ENCODE data around the gene NFKB1.

NFKB1 gene

DNA sequence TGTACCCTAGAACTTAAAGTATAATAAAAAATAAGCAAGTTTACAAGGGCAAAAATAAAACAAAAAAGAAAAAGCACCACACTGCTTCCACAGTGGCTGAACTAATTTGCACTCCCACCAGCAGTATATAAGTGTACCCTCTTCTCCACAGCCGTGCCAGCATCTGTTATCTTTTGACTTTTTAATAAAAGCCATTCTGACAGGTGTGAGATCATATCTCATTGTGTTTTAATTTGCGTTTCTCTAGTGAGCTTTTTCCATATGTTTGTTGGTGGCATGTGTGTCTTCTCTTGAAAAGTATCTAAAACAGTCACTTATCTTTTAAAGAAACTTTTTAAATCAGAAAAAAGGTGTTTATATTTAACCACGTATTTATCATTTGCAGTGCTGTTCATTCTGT, 71.3 kb downstream of the NFKB1 start:
- DNase-seq: no peak

DNA sequence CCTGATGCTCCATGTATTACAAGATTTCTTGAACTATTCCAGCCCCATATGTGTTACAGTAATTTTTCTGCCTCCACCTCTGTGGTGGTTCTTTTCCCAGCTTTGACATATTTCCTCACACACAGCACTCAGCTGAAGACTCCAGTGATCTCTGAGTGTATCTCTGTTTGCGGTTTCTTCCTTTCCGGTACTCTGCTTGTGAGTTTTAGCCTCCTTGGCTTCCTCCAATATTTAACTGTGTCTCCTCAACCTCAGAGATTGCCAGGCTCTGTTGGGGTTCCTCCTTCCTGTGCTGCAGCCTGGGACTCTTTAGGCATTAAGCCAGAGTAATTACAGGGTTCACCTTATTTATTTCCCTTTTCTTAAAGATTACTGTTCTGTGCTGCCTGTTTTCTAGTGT, 73.2 kb downstream of the NFKB1 start:
- no peak for DNase-seq

DNA sequence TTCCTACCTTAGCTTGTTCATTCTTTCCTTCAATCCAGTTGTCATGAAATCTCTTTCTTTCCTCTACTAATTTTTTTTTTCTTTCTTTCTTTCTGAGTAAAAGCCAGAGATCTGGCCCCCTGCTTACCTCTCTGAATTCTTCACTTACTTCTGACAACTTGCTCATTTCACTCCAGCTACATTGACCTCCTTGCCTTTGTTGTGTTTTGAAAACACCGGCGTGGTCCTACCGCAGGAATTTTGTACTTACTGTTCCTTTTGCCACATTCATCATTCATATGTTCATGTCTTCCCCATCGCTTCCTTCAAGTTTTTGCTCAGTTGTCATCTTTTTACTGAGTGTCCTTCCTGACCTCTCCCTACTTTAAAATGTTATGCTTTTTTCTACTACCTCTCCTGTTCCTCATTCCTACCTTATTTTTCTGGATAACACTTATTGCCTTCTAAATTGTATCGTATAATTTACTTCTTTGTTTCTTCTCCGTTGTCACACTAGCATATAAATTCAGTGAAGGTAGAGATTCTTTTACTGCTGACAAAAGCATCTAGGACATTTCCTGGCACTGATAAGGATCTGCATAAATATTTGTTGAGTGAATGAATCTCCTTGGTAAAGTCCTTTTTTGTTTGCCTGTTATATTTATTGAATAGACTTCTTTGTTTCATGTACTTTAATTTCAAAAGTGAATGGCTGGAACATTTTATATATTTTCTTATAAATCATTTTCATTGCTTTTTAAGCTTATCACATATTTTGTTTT, 74.4 kb downstream of the NFKB1 start:
- DNase-seq: no peak

DNA sequence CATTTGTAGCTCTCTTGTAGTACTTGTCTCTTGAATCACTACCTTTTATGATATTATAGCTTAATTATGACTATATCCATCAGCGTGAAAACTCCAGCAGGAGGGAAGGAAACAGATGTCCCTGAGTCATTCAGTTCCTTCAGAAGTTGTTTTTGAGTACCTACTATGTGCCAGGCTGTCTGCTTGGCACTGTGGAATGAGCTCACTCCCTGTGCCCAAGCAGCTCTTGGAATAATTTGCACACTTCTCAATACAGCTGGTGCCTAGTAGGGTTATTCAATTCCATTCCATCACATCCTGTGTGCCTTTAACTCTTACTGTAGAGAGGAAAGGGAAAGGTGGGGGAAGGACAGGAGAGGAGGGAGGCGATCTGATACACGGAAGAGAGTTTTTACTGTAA, 77.1 kb downstream of the NFKB1 start:
- DNase-seq: no peak

DNA sequence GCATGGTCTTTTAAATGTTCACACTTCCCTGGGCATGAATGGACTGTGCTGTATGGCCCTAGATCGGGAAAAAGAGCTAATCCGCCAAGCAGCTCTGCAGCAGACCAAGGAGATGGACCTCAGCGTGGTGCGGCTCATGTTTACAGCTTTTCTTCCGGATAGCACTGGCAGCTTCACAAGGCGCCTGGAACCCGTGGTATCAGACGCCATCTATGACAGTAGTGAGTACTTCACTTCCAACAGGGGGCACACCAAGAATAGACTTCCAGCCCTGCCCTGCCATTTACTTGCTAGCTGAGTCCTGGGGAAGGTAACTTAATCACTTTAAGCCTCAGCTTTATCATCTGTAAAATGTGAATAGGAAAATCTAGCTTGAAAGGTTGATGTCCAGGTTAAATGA, 77.7 kb downstream of the NFKB1 start:
- DNase-seq: no peak

DNA sequence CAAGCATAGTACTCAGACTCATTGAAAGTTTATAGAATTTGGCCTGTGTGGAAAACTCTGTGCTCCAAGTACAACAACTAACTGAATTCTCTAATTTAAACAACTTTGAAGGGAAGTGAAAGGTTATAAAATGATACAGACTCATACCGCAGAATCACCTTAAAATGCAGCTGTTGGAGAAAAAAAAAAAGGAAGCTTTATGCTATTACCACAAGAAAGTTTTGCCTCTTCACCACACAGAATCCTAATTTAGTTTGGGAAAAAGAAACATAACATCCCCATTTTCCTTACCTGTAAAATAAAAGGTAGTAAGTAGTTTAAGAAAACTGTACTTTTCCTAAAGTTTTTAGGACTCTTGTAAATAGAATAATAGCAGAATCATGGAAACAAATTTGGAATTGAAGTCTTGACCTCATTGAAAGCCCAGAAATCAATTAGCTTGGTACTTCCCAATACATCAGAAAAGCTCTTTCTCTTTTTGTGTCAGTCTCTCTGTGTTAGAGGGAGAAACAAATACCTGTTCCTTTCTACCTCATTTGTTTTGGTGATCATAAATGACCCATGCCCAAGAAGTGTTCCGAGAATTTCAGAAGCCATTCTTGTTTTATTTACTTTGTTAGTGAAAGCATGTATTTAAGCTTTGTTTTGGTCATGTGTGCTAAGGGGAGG, 78.8 kb downstream of the NFKB1 start:
- DNase-seq: no peak

DNA sequence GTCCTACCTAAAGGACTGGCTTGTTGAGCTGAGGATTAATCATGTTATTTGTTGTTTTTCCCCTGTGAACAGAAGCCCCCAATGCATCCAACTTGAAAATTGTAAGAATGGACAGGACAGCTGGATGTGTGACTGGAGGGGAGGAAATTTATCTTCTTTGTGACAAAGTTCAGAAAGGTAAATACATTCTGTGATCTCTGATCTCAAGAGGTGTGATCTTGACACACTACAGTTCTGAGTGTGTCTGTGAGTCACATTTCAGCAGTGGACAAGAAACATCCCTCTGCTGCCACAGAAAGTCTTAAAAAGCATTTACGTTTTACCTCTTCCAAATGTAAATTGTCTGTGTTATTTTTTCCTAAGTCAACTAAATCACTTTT, 79.3 kb downstream of the NFKB1 start:
- DNase-seq: no peak

DNA sequence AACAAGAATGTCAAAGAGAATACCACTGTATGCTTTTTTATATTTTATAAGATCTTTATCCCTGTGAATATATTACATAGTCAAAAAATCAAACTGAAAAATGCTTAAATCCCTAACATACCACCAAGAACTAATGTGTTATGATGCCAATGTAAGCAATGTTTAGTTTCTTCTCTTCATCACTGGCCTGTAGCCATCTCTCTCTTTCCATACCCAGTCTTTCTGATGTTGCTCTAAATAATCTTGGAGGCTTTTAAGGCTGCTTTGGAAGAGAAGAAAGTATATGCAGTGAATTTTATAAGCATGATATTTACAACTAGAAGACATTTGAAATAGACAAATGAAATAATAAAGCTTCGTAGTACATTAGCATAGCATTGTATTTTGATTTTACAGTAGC, 82.9 kb downstream of the NFKB1 start:
- DNase-seq: no peak

DNA sequence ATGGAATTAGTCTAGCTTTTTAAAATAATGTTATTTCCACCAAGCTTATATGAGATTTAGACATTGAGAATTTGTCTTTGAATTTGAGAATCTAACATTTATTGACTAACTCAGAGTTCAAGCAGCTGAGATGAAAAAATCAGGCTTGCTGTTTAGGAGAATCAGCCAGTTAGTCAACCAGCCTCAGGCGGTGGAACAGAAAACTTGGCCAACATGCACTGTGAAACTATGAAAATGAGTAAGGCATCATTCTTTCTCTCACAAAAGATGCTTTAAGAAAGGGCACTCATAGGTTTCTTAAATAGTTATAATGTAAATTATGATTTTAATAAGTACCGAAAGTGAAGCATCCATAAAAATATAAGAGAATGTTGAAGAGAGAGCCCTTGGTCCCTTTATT, 84.2 kb downstream of the NFKB1 start:
- DNase-seq: no peak

DNA sequence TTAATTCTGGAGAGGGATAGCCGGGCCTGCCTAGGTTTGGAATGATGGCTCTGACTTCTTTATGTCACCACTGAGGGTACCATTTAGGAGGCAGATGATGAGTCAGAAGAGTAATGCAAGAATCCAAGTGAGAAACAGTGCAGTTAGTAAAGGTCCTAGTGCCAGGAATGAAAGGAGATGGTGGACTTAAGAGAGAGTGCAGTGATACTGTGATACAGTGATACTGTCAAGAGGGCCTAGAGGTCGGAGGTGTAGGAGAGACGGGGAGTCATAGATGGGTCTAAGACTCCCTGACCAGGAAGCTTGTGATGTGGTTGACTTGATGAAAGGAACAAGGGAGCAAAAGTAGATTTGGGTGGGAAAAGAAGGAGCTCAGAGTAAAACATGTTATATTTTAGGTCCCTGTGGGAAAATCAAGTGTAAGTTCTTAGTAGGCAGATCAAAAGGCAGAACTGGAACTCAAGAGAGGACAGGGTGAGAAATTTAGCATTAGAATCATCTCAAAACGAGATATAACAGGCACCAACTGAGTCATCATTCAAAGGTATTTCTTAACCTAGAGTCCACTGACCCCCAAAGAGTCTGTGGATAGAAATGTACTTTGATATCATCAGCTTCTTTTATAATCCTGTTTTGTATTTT, 85.0 kb downstream of the NFKB1 start:
- DNase-seq: no peak

DNA sequence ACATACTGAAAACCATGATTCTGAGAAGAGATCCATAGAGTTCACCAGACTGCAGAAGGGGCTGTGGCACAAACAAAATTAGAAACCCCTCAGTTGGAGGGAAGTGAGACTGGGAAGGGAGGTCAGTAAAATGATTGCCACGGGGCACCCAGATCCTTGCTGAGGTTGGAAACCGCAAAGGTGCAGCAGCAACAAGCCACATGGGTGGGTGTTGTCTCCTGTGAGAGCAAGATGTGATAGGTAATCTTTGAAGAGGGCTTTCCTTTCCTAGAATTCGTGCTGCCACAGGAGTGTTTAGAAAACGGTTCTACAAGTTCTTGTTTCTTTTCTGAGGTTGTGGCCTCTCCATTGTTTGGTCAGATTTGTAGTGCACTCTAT, 85.5 kb downstream of the NFKB1 start:
- DNase-seq: no peak

DNA sequence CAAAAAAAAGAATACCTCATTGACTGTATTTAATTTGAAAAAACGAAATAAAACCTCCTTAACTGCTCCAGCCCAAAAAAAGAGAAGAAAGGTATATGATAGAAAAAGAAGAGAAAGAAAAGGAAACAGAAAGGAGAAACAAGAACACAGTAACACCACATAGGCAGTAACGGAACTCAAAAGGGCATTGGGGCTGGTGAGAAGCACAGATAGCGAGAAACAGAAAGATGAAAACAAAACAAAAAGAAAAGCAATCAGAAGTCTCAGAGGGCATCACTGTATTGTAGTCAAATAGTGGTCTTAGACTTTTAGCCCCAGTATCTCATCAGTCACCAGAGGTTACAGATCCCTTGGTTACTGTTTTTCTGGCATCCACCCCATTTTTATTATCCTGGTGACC, 88.6 kb downstream of the NFKB1 start:
- no peak for DNase-seq

DNA sequence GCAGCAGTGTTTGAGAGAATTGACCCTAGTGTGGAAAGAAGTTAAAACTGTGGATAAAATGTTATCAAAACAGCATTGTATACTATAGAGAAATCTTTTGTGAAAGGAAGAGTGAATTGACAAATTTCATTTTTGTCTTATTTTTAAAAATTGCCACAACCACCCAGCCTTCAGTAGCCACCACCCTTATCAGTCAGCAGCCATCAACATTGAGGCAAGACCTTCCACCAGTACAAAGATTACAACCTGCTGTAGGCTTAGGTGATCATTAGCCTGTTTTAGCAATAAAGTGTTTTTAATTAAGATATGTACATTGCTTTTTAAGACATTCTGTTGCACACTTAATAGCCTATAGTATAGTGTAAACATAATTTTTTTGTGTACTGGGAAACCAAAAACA, 91.1 kb downstream of the NFKB1 start:
- DNase-seq: no peak

DNA sequence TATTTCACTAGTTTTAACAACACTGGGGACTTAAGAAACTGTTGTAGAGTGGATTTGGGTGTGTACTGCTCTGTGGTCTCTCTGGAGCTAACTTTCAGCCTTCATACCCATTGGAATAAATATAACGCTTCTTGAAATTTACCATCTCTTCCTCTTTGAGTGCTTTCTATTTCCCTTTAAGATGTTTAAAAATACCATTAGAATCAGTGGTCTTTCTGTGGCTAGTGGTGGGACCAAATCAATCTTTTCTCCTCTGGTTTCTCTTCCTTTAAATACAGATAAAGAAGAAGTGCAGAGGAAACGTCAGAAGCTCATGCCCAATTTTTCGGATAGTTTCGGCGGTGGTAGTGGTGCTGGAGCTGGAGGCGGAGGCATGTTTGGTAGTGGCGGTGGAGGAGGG, 92.0 kb downstream of the NFKB1 start:
- no peak for DNase-seq

DNA sequence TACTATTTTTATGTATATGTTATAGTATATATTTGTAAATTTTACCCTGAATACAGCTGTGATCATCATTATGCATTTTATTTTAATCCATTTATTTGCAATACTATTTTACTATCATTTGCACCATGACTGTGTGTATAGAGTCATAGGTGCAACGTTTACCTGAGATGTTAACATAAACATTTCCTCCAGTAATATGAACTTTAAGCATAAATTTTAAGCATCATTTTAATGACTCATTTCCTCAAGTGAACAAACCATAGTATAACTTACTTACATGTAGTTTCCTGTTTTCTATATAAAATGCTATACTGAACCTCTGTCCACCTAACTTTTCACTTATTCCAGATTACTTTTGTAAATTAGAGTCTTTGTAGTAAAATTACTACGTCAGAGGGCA, 92.8 kb downstream of the NFKB1 start:
- no peak for DNase-seq

DNA sequence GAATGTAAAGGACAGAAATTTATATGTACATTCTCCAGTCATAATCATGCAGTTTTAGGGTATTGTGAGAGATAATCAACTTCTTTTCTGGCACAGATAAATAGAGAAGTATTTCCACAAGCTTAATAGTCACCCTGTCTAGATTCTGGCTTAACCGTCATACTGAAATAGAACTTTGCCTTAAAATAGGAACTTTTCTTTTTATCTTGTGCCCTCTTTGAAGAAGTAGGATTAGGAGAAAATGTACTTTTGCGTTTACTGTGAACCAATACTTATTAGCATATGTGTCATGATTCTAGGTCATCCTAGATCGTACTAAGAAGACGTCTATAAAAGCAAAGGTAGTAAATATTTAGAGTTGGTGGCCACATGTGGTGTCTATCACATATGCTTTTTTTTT, 95.4 kb downstream of the NFKB1 start:
- DNase-seq: no peak

DNA sequence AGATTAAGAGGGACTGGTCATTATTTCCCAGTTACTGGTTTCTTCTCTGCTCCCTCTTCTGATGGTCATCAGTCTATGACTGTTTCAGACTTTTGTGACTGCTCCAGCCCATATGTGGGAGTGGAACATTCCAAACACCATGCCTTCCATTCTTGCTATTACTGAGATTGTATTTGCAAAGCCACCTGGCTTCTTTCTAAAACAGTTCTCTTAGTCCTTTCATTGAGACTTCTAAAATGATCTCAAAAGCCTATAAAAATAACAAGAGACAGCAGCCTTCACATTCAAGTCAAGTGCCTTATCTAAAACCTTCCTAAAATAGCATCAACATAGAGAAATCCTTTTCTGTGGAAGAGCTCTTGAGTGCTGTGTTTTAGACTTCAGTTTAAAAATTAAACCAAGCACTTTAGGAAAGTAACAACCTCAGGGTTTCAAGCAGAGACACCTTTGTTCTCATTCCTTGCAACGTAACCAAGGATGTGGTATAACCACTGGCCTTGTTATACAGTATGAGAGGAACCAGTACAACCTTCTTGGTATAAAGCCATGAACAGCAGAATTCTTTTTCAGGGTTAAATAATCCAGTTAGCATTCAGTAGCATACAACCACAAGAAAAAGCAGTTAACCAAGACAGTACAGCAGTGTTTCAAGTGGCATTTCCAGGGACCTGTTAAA, 97.1 kb downstream of the NFKB1 start:
- DNase-seq: no peak

DNA sequence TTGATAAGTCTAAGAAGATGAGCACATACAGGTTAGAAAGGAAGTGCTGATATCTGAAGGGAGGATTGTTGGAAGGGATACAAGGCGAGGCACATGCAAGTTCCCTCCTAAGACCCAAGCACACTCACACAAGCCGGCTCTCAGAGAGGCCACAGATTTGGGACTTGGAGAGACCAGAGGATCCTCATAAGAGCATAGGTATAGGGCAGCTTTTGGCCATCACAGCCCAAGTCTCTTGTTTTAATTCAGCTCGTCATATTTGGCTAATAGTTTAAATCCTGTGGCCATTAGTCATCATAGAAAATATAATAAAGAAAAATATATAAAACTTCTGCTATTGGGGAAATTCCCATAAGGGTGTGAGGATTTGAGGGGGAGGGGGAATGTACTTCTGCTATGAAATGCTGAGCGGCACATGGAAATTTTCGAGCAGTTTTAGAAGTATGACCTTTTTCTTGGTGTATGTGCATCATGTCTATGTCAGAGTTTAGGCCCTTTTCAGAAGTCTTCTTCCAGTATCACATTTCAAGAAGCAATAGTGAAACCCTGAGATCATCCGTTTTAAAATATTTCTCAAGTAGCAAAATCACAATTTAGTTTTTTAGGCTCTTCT, 97.7 kb downstream of the NFKB1 start:
- DNase-seq: no peak

DNA sequence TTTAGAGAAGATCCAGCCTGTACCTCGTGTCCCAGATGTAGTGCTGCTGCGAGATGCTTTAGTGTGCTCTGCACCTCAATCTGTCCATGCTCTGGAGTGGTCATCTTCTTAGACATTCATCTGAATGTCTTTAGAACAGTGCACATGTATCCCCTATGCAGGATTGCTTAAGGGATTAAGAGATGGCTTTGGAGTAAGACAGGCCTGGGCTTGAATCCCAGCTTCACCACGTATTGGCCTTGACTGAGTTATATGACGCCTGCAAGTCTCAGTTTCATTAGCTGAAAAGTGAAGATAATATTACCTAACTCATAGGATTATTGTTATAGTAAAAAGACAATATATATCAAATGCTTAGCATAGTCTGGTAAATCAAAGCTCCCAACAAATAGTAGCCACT, 98.3 kb downstream of the NFKB1 start:
- DNase-seq: no peak

DNA sequence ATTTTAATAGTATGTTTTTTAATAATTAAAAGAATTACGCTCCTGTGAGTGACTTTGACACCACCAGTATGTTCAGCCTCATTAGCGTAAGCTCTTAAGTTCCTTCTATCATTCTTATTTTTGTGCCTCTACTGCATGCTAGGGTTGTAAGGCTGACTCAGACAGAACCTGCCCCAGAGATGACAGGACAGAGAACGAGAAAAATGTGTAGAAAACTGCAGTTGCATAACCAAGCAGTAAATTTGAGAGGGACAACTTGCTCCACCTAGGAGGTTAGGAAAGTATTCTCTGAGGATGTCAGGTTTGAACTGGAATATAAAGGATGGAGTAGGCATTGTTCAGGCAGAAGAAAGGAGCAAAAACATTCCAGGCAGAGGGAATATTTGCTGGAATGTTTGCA, 98.7 kb downstream of the NFKB1 start:
- DNase-seq: no peak

DNA sequence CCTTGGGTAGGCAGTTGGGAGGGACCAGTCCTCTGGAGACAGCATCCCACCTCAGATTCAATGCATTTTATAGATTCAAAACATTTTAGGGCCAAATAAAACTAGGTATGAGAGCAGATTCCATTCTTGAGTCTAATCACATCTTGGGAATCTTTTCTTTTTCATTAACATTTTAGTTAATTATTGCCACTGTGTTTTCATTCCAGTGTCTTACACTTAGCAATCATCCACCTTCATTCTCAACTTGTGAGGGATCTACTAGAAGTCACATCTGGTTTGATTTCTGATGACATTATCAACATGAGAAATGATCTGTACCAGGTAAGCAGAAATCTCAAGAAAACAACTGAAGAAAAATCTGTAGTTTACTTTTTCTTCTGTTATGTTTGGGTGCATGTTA, 99.5 kb downstream of the NFKB1 start:
- DNase-seq: no peak

DNA sequence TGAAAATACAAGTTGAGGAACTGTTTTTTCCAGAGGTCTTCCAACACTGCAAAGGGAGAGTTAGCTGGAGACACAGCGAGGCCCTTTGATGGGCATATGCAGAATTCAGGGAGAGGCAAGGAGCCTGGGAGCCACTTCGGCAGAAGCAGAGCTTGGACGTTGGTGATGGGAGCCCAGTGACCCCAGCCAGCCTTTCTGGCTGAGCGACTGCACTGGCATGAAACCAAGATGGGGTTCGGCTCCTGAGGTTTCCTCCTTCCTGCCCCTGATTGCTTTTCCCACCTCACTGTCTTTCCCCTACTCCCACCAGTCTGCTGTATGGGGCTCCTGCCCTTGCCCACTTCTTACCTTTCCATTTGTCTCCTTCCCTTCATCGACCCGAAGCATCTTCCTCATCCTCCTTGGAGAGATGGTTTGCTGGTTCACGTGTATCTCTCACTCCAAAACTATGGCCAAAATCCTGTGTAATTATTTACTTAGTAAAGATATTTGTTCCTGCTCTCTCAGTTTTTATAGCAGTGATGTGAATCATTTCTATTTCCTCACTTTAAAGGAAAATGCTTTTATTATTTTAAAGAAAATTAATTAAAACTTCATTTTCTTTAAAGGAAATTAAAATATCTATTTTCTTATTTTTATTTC, 100.5 kb downstream of the NFKB1 start:
- no peak for DNase-seq

Measured in NCI-H748 treated with DMSO at 0.1 percent for 48 hours (cell line).